ENCODE data around the gene INSL3. TPM values are rescaled to one million over a fixed set of nuclear protein-coding genes. Genes with fewer than 3 reads are reported as not detected.
A peak's percentile ranks its signal among the peaks of the same experiment; 100 is the strongest.
"Not testable (repeated sequence)": the region's sequence is repeated elsewhere in the genome, so short reads cannot be mapped to it uniquely, and the experiment has no call there.

INSL3 gene
- total RNA-seq, 1 experiment from 2014 or later = not detected

DNA sequence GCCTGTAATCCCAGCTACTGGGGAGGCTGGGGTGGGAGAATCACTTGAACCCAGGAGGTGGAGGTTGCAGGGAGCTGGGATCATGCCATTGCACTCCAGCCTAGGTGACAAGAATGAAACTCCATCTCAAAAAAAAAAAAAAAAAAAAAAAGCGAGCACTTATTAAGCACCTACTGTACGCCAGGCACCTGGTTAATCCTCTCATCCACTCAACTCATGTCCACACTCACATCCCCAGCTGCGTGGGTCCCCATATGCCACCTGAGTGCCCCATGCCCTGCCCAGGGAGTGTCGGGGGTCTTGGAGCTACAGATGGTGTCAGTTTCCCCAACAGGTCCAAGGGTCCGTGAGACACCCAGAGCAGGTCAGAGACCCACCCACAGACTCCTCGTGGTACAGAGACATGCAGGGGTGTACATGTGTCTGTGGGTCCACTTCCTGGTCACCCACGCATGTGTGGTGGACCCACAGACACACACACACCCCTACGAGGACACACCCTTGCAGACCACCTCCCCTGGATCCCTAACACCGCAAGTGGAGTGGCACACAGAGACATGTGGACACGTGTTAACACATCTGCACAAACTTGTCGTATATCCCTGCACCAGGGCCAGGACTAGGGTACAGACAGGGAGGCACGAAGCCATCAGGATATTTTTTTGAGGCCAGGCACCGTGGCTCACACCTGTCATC, 3.5 kb downstream of the INSL3 start:
- DNase-seq (ENCODE audit: low read depth) = no peak

DNA sequence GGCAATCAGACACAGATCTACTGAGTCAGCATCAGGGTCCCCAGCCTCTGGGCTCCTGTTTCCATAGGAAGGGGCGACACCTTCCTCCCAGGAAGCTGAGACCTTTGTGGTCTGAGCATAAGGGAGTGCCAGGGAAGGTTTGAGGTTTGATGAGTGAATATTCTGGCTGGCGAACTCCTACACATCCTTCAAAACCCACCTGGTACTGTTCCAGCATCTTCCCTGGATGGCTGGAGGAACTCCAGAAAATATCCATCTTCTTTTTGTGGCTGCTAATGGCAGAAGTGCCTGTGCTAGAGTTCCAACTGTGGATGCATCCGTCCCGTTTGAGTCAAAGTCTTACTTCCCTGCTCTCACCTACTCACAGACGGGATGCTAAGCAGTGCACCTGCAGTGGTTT, 9.2 kb downstream of the INSL3 start:
- no peak for DNase-seq (ENCODE audit: low read depth)

DNA sequence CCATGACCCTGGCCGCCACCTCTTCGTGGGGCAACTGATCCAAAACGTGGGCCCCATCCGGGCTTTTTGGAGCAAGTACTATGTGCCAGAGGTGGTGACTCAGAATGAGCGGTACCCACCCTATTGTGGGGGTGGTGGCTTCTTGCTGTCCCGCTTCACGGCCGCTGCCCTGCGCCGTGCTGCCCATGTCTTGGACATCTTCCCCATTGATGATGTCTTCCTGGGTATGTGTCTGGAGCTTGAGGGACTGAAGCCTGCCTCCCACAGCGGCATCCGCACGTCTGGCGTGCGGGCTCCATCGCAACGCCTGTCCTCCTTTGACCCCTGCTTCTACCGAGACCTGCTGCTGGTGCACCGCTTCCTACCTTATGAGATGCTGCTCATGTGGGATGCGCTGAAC, 9.6 kb downstream of the INSL3 start:
- DNase-seq (ENCODE audit: low read depth) = no peak

DNA sequence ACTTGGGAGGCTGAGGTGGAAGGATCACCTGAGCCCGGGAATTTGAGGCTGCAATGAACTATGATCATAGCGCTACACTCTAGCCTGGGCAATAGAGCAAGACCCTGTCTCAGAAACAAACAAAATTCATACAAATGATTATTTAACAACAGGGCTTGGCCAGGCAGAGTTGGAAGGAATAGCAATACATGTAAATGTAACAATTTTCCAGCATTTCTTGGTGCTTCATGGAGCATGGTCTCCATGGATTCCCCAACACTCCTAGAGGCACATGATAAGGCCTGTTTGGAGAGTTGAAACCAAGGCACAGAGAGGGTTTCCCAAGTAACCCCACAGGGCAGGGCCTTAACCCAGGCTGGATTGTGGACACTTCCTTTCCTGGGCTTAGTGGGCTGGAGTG, 10.2 kb downstream of the INSL3 start:
- DNase-seq (ENCODE audit: low read depth) = no peak

DNA sequence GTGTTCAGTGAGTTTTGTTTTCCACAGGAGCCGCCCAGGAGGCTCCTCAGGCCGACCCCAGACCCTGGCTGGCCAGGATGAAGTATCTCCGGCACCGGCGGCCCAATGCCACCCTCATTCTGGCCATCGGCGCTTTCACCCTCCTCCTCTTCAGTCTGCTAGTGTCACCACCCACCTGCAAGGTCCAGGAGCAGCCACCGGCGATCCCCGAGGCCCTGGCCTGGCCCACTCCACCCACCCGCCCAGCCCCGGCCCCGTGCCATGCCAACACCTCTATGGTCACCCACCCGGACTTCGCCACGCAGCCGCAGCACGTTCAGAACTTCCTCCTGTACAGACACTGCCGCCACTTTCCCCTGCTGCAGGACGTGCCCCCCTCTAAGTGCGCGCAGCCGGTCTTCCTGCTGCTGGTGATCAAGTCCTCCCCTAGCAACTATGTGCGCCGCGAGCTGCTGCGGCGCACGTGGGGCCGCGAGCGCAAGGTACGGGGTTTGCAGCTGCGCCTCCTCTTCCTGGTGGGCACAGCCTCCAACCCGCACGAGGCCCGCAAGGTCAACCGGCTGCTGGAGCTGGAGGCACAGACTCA, 13.5 kb downstream of the INSL3 start:
- no peak for DNase-seq (ENCODE audit: low read depth)

DNA sequence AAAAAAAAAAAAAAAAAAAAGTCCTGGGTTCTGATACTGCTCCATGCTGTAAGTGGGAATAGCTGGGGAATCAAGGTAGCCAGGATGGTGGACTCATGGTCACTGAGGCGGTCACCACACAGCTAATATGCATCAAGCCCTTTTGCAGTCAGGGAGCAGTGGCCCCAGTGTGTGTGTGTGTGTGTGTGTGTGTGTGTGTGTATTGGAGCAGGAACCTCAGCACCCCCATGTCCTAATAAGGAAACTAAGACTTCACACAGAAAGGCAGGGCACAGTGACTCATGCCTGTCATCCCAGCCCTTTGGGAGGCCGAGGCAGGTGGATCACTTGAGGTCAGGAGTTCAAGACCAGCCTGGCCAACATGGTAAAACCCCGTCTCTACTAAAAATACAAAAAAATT, 14.4 kb downstream of the INSL3 start:
- DNase-seq (ENCODE audit: low read depth) = peak; percentile 51

DNA sequence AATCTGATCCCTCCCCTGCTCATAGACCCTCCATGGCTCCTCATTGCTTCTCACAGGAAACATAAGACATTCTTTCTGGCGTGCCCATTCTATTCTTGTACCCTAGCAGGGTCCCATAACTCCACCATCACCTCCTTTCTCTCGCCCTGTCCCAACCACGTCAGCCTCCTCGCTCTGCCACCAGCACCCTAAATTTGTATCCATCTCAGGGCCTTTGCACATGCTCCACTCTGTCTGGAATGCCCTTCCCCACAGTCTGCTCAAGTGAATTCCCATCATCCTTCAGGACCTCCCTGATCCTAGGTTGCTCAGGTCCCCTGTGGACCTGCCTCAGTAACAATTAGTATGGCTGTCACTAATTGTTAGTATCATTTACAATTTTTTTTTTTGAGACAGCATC, 15.9 kb downstream of the INSL3 start:
- DNase-seq (ENCODE audit: low read depth) = no peak

DNA sequence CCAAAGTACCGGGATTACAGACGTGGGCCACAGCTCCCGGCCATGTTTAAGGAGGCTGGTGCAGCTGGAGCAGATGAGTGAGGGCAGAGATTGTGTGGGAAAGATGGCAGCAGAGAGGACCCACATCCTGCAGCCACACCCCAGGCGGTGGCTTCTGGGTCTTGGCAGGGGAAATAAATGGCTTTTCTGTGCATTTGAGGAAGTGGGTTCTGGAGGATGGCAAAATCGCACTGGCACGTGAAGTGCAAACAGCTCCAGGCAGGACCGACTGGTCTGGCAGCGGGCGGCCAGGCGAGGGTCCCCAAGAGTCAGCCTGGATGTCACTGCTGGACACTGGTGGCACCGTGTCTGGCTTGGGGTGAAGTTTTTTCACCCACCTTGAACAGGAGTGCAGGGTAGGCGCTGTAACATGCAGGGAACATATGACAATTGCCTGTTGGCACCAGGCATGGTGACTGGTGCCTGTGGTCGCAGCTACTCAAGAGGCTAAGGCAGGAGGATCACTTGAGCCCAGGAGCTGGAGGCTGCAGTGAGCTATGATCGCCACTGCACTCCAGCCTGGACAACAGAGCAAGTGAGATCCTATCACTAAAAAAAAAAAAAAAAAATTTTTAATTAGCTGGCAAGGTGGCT, 17.9 kb downstream of the INSL3 start:
- no peak for DNase-seq (ENCODE audit: low read depth)

DNA sequence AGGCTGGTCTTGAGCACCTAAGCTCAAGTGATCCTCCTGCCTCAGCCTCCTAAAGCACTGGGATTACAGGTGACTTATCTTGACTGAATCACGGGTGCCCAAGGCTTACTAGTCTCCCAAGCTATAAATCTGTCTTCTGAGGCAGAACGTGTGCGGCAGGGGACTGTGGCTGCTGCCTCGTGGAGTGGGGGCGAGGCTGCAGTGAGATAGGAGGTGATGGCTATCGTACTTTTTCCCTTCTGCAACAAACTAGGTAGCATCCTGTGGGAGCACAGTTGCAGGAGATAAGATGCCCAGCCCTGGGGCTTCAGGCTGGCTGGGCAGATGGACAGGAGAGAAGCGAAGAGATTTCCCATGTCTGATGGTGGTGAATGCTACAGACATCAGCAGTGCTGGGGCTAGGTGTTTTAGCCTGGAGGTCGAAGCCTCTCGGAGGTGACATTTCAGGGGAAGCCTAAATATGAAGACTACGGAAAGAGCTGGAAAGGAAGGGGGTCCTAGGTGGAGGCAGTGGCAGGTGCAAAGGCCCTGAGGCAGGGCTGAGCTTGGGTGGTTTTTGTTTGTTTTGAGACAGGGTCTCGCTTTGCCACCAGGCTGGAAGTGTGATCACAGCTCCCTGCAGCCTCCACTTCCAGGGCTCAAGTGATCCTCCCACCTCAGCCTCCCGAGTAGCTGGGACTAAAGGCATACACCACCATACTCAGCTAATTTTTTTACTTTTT, 19.0 kb downstream of the INSL3 start:
- no peak for DNase-seq (ENCODE audit: low read depth)

DNA sequence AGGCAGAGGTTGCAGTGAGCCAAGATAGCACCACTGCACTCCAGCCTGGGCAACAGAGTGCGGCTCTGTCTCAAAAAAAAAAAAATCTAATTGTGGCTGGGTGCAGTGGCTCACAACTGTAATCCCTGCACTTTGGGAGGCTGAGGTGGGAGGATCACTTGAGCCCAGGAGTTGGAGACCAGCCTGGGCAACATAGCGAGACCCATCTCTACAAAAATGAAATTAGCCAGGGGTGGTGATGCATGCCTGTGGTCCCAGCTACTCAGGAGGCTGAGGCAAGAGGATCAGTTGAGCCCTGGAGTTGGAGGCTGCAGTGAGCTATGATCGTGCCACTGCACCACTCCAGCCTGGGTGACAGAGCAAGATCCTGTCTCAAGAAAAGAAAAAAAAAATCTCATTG, 22.7 kb downstream of the INSL3 start:
- DNase-seq (ENCODE audit: low read depth) = not testable (repeated sequence)

DNA sequence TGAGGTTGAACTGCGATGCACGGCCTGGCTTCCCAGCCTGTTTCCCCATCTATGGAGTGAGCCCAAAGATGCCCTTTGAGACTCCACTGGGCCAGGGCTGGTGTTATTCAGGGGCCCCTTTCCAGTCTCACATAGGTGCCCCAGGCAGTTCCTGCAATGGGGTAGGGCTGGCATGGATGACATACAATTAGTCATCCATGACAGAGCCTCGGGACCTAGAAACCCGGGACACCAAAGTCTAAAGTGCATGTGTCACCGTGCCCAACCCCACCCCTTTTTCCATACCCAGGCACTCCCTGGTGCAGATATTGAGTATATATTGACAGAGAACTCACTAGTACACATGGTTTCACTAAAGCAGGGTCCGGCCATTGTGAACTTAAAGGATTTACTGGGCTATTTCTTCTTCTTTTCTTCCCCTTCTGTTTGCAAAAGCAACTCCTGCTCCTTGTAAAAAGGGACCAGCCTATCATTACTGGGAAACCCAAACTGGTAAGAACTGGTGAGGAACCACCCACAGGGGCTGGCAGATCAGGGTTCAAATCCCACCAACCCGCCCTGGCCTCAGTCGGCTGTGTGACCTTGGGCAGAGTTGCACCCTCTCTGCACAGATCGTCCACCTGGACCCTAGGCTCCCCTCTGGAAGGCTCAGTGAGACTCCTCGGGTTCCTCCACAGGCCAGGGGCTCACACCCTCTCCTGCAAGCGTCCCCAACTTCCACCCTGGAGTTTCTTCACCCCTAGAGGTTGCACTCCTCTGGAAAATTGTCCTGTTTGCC, 23.7 kb downstream of the INSL3 start:
- peak; percentile 94 for DNase-seq (ENCODE audit: low read depth)

DNA sequence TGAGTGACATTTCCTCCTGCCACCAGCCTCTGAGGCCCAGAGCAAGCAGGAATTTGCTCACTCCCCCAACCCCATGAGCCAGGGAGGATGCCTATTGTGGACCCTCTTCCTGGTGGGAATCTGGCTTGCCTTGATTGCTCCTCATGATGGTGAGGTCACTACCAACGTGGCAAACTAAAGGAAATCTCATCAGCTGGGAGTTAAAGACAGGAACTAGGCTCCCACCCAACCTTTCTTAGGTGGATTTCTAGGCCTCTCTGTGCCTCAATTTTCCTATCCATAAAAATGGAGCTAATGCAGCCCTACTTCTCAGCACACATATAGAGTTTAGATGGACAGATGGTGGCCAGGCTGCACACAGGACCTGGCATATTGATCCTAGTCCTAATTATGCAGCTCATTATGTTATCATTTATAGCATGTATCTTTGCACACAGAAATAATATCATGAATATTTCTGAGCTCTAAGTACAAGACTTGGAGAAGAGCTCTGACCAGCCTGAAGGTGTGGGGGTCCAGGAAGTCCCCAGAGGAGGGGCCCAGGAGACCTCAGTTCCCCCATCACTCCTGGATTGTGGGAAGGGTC, 24.4 kb downstream of the INSL3 start:
- DNase-seq (ENCODE audit: low read depth) = no peak

DNA sequence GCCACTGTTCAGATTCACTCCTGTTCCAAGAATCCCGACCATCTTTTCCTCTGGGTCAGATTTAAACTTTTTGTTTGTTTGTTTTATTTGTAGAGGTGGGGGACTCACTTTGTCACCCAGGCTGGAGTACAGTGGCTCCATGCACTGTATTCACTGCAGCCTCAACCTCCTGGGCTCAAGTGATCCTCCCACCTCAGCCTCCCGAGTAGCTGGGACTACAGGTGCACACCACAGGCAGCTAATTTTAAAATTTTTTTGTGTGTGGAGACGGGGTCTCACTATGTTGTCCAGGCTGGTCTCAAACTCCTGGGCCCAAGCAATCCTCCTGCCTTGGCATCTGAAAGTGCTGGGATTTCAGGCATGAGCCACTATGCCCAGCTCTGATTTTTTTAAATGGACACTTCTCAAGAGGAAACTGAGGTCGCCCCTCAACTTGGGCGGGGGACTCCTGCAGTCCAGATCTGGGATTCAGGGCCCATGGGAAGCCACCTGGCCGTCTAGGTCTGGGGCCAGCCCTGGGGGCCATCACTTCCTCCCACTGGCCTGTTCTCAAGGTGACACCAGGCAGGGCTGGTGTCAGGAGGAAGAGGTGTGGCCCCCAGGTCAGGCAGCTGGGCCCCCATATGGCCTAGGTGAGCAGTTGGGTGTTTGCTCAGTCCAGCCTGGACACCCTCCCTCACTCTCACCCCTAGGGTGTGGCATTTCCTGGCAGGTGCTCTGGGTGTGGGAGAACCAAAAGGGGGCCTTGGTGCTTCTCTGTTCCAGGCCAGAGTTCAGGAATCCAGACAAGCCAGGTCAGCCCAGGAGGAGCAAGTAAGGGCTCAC, 25.1 kb downstream of the INSL3 start:
- DNase-seq (ENCODE audit: low read depth) = no peak

DNA sequence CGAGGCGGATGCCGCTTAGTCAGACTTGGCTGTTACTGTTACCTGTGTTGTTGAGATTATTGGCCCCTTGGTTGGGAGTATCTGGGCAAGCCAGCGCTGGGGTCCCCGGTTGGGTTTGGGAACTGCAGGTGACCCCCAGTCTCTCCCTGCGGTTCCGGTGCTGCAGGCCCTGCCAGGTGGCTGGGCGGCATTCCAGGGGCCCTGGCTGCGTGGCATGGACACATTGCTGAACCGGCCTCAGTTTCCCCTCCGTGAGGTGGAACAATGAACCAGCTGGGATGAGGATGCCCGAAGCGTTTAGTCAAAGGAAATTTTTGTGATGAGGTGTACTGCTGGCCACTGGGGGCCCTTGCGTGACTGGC, 25.8 kb downstream of the INSL3 start:
- no peak for DNase-seq (ENCODE audit: low read depth)

DNA sequence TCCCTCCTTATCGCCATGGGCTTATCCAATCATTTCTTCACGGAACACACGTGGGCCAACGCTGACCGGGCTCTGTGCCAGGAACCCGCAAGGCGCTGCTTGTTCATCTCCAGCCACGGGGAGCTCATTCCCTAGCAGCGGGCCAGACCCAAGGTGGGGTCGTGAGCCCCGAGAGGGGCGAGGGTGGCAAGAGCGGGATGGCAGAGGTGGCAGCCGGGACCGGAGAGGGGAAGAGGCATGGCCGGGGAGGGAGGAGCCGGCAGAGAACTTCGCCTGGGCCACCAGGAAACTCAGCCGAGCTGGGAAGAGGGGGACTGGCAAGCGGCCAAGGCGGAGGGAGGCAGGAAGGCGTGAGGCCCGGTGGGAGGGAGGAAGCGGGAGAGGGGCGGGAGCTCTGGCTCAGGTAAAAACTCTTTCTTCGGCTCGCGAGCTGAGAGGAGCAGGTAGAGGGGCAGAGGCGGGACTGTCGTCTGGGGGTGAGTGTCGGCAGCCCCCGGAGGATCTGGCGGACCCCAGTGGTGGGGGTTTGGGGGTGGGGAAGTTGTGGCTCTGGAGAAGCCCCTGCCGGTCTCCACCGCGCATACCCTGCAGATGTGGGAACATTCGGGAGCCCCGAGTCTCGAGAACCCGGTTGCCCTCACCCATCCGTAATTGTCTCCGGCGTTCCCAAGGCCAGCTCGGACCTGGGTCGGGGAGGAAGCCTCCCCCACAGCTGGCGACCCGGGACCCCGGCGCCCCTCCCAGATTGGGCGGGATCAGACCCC, 26.4 kb downstream of the INSL3 start, which contains the start of gene B3GNT3:
Gene B3GNT3, plus strand, starts transcription at position 408 of the 764 bp plus-strand sequence. CDS start 12,670 bp downstream, outside the sequence.
- peak; percentile 39 for DNase-seq (ENCODE audit: low read depth)

DNA sequence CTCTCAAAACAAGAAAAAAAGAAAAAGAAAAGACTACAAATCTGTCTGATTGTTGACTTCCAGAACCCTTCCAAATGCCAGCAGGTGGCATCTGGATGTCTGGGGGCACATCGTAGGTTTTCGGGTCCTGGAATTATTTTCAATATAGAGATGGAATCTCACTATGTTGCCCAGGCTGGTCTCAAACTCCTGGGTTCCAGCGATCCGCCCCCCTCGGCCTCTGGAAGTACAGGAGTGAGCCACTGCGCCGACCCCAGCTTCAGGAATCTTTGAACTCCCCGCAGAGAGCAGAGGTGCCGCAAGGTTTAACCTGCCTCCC, 26.9 kb downstream of the INSL3 start:
- DNase-seq (ENCODE audit: low read depth) = no peak

DNA sequence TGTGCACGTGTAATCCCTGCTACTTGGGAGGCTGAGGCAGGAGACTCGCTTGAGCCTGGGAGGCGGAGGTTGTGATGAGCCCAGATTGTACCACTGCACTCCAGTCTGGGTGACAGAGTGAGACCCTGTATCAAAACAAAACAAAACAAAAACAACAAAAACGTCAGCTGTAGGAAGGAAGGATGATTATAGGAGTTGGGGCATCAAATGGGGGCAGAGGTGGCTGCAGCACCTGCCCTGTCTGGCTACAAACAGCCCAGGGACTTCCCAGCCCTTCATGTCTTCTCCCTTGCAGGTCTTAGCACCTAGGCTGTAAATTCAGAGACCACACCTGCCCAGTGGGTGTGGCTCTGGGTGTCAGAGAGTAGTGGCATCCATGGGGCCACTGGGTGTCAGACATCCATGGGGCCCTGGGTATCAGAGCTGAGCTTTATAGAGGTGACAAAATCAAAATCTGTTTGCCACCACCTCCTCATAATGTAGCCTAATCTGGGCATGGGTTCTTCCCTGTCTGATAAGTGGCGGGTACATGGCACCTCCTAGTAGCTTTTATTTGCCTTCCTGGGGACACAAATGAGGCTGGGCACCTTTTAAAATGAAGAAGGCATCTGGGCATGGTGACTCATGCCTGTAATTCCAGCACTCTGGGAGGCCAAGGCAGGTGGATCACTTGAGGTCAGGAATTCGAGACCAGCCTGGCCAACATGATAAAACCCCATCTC, 31.1 kb downstream of the INSL3 start:
- DNase-seq (ENCODE audit: low read depth) = peak; percentile 60

DNA sequence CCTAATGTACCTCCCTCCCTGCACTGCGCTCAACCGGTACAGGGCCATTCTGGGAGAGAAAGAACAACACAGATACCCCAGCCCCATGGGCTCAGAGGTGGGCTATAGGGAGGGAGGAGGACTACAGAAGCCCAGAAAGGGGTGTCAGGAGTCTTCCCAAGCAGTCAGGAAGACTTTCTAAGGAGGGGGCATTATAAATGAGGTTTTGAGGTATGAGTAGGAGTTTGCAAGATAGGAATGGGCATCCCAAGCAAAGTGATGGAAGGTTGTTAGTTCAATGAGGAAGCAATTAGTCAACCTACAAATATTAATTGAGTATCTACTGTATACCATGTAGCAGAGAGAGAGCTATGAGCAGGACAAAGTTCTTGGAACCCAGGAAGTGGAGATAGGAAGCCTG, 32.7 kb downstream of the INSL3 start:
- DNase-seq (ENCODE audit: low read depth) = no peak

DNA sequence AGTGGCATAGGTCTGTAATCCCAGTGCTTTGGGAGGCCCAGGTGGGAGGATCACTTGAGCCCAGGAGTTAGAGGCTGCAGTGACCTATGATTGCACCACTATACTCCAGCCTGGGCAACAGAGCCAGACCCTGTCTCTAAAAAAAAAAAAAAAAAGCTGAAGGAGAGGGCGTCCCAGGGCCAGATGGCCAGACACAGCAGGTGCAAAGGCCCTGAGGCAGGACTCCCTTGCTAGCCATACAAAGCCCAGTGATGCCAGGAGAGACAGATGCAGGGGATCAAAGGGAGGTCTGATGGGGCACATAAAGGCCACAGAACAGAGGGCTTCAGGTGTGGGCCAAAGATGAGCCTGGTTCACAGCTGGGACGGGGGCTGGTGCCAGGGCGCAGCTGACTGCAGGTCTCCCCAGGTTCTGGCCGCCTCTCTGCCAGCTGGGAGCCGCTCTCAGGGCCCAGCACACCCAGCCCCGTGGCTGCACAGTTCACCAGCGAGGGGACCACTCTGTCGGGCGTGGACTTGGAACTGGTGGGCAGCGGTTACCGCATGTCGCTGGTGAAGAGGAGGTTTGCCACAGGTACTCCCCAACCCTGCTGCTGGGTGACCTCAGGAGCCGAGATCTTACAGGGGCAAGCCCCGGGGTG, 33.9 kb downstream of the INSL3 start:
- DNase-seq (ENCODE audit: low read depth) = no peak
